Breast epithelium (tissue), 4 donors: ENCODE results near the gene MECR. TPM values are rescaled to one million over a fixed set of nuclear protein-coding genes. Genes with fewer than 3 reads are reported as not detected.

Experiments used
- DNase-seq, 2 donors: peaks; one replicate each; pipeline ENCODE4 v3.0.0-alpha.2; 2019; ENCODE audit warnings: low spot score in 2 of 2
- H3K27ac ChIP-seq, 2 donors: fragments of 200-600 bp; sonication (generic) in 1 of 2; one replicate each; pipeline ENCODE4 v1.5.1; 2016 to 2019; ENCODE audit warnings: mild to moderate bottlenecking in 1 of 2
- H3K27me3 ChIP-seq, 2 donors: fragments of 200-600 bp; sonication (generic) in 1 of 2; one replicate each; pipeline versions ENCODE4 v1.5.1 to v1.6.0; 2017 to 2019; ENCODE audit warnings: control low read depth in 1 of 2, mild to moderate bottlenecking in 1 of 2
- H3K36me3 ChIP-seq: fragments of 200-600 bp; one replicate; pipeline ENCODE4 v1.5.1; 2019
- H3K4me1 ChIP-seq, 2 donors: fragments of 200-600 bp; sonication (generic); one replicate each; pipeline ENCODE4 v1.5.1; 2016 to 2019; ENCODE audit warnings: control low read depth in 1 of 2
- H3K4me3 ChIP-seq, 3 donors: fragments of 200-600 bp; sonication (generic); 1 replicate in 2 of 3; 2 replicates in 1 of 3; pipeline ENCODE4 v1.5.1; 2016 to 2019; ENCODE audit warnings: mild to moderate bottlenecking in 3 of 3, moderate library complexity in 2 of 3
- H3K9me3 ChIP-seq, 2 donors: fragments of 200-600 bp; sonication (generic) in 1 of 2; one replicate each; pipeline ENCODE4 v1.5.1; 2016 to 2019; ENCODE audit warnings: control low read depth in 1 of 2
- CTCF ChIP-seq, 3 donors: fragments of 450-650 bp; IDR thresholded peaks; one replicate each; pipeline ENCODE4 v1.5.1; 2016 to 2017; ENCODE audit warnings: antibody characterized with exemption in 3 of 3, mild to moderate bottlenecking in 3 of 3, moderate library complexity in 3 of 3
- POLR2A ChIP-seq: fragments of 450-650 bp; IDR thresholded peaks from one replicate; pipeline ENCODE4 v1.6.1; 2016; ENCODE audit warnings: antibody characterized with exemption, mild to moderate bottlenecking, moderate library complexity
- POLR2AphosphoS5 ChIP-seq, 3 donors: sonication (generic); formaldehyde crosslinking; IDR thresholded peaks; one replicate each; pipeline ENCODE4 v1.6.1; 2017; ENCODE audit warnings: antibody characterized with exemption in 3 of 3
- intact Hi-C: fragments of 100-400 bp; cut with DNase I; formaldehyde crosslinking; loops from one replicate; pipeline ENCODE4 v1.15.1; 2023; ENCODE audit warnings: low total_unique reads
- total RNA-seq, 3 donors: library from RNA; depleted of rRNA; stranded (reverse); fragments of >200 nt; gene quantifications; one replicate each; pipeline ENCODE4 v1.1.0, GENCODE V29; 2016

MECR gene
- total RNA-seq, 3 donors from 2014 or later, result 21.0 to 23.3 (median 21.3) TPM

GRCh38 chr1:29177022-29177705 lies 53.6 kb downstream of the MECR start:
- no peaks in the 10 kb centered on the region for H3K36me3 ChIP-seq
- no peak for DNase-seq
- TF ChIP-seq POLR2AphosphoS5 (IDR thresholded peaks at IDR 0.05), result no peak
- no peak for TF ChIP-seq POLR2A
- no peak for TF ChIP-seq CTCF (IDR thresholded peaks at IDR 0.05)
- peak overlapping the region; percentile 74 to 79 for H3K27ac ChIP-seq
- no peaks in the 10 kb centered on the region for H3K9me3 ChIP-seq
- intact Hi-C loops, result no loop called here
- H3K4me3 ChIP-seq, result peak overlapping the region in 1 of 3 donors; percentile 19
- H3K4me1 ChIP-seq, result peaks cover 0 to 9% of the 10 kb centered on the region in 2 donors
- H3K27me3 ChIP-seq, result no peaks in the 10 kb centered on the region

GRCh38 chr1:29176576-29176975 lies 54.2 kb downstream of the MECR start:
- intact Hi-C loops, result no loop called here
- no peaks in the 10 kb centered on the region for H3K27me3 ChIP-seq
- no peak for DNase-seq
- no peaks in the 10 kb centered on the region for H3K36me3 ChIP-seq
- H3K4me1 ChIP-seq, result peaks cover 0 to 9% of the 10 kb centered on the region in 2 donors
- no peak for TF ChIP-seq POLR2AphosphoS5 (IDR thresholded peaks at IDR 0.05)
- TF ChIP-seq POLR2A, result no peak
- no peaks in the 10 kb centered on the region for H3K9me3 ChIP-seq
- no peak overlapping the region for H3K4me3 ChIP-seq
- peak overlapping the region; percentile 10 to 30 for H3K27ac ChIP-seq

GRCh38 chr1:29172415-29172939 lies 58.3 kb downstream of the MECR start:
- no peak overlapping the region for H3K4me3 ChIP-seq
- no peaks in the 10 kb centered on the region for H3K36me3 ChIP-seq
- no peak overlapping the region for H3K27ac ChIP-seq
- DNase-seq, result no peak
- H3K9me3 ChIP-seq, result no peaks in the 10 kb centered on the region
- TF ChIP-seq POLR2AphosphoS5 (IDR thresholded peaks at IDR 0.05) (no peak), POLR2A (no peak), CTCF (IDR thresholded peaks at IDR 0.05) (no peak)
- no peaks in the 10 kb centered on the region for H3K27me3 ChIP-seq
- intact Hi-C loops, result no loop called here
- no peaks in the 10 kb centered on the region for H3K4me1 ChIP-seq

GRCh38 chr1:29171521-29171920 lies 59.2 kb downstream of the MECR start:
- TF ChIP-seq POLR2AphosphoS5 (IDR thresholded peaks at IDR 0.05) (no peak), CTCF (IDR thresholded peaks at IDR 0.05) (no peak)
- H3K9me3 ChIP-seq, result no peaks in the 10 kb centered on the region
- intact Hi-C loops, result no loop called here
- H3K36me3 ChIP-seq, result no peaks in the 10 kb centered on the region
- H3K4me1 ChIP-seq, result no peaks in the 10 kb centered on the region
- no peak for DNase-seq
- no peaks in the 10 kb centered on the region for H3K27me3 ChIP-seq
- H3K4me3 ChIP-seq, result no peak overlapping the region
- no peak overlapping the region for H3K27ac ChIP-seq

GRCh38 chr1:29171089-29171488 lies 59.6 kb downstream of the MECR start:
- intact Hi-C loops, result no loop called here
- Histone ChIP-seq H3K4me1 (no peaks in the 10 kb centered on the region), H3K27ac (no peak overlapping the region), H3K4me3 (no peak overlapping the region), H3K9me3 (no peaks in the 10 kb centered on the region), H3K27me3 (no peaks in the 10 kb centered on the region), H3K36me3 (no peaks in the 10 kb centered on the region)
- no peak for DNase-seq
- no peak for TF ChIP-seq POLR2AphosphoS5 (IDR thresholded peaks at IDR 0.05)
- no peak for TF ChIP-seq POLR2A
- no peak for TF ChIP-seq CTCF (IDR thresholded peaks at IDR 0.05)
